Hepatocyte (in vitro differentiated cells): ENCODE results near the gene EXOC3.

Source experiments
- CTCF ChIP-seq: fragments of 200-600 bp; sonication (generic); IDR thresholded peaks from 2 replicates; pipeline ENCODE4 v1.5.1; 2016; ENCODE audit warnings: antibody characterized with exemption, mild to moderate bottlenecking; ENCODE audit not compliant: poor library complexity
- EZH2 ChIP-seq: fragments of 200-600 bp; sonication (generic); IDR thresholded peaks from 2 replicates; pipeline ENCODE4 v1.6.1; 2016; ENCODE audit warnings: antibody characterized with exemption, mild to moderate bottlenecking, borderline replicate concordance
- EZH2phosphoT487 ChIP-seq: fragments of 200-600 bp; sonication (generic); IDR thresholded peaks from one replicate; pipeline ENCODE4 v1.6.1; 2018; ENCODE audit warnings: antibody characterized with exemption, mild to moderate bottlenecking, low read depth, moderate library complexity; ENCODE audit not compliant: unreplicated experiment, severe bottlenecking

- TF ChIP-seq CTCF = no peak
- no peak for TF ChIP-seq EZH2phosphoT487
- TF ChIP-seq EZH2 = no peak
Measured at GRCh38 chr5:478369-478981, 35.5 kb downstream of the EXOC3 start.
